SH-SY5Y (cell line): ENCODE measurements around the gene C16orf74.

Experiments
- GATA2 ChIP-seq: IDR thresholded peaks from 2 replicates; pipeline ENCODE4 v1.6.1; 2011; ENCODE audit warnings: mild to moderate bottlenecking, low read depth, low read length
- GATA3 ChIP-seq: IDR thresholded peaks from 2 replicates; pipeline ENCODE4 v1.6.1; 2011; ENCODE audit warnings: low read depth, mild to moderate bottlenecking, low read length, moderate library complexity

The C16orf74 gene

DNA sequence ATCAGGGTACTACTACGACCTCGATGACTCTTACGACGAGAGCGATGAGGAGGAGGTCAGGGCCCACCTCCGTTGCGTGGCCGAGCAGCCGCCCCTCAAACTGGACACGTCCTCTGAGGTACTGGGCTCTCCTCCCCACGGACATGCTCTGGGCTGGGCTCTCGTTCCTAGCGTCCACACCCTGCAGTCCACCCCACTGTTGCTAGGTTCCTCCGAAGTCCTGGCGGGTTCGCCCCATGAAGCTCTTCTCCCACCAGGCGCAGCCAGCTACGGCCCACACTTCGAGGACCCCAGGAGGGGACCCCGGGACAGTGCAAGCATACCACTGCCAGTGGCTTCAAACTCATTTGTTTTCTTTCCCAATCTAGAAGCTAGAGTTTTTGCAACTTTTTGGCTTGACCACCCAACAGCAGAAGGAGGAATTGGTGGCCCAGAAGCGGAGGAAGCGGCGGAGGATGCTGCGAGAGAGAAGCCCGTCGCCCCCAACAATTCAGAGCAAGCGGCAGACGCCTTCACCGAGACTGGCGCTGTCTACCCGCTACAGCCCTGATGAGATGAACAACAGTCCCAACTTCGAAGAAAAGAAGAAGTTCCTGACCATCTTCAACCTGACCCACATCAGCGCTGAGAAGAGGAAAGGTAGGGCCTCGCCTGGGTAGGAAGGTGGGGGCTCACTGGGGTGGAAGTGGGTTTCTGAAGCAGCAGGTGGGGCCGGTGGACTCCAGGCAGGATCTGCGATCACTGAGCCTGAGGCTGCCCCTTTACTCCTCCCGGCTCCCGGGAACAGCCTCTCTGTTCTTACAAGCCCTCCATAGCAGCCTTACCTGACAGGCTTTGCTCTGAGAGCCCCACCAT lies 87.7 kb downstream of the C16orf74 start:
- TF ChIP-seq GATA2 (no peak), GATA3 (no peak)

DNA sequence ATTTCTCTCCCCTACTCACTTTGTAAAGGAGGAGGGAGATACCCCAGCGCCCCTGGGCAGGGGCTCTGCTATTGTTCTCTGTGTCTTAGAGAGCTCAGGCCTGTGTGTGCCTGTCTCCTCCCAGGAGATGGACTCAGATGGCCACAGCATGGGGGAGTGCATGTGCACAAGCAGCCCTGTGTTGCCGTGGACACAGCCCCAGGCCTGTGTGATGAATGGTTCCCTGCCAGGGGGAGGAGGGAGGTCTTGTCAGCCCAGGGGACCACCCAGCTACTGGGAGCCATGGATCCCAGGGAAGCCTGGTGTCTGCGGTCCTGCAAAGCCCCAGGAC lies 88.4 kb downstream of the C16orf74 start:
- TF ChIP-seq GATA2, result no peak
- no peak for TF ChIP-seq GATA3

DNA sequence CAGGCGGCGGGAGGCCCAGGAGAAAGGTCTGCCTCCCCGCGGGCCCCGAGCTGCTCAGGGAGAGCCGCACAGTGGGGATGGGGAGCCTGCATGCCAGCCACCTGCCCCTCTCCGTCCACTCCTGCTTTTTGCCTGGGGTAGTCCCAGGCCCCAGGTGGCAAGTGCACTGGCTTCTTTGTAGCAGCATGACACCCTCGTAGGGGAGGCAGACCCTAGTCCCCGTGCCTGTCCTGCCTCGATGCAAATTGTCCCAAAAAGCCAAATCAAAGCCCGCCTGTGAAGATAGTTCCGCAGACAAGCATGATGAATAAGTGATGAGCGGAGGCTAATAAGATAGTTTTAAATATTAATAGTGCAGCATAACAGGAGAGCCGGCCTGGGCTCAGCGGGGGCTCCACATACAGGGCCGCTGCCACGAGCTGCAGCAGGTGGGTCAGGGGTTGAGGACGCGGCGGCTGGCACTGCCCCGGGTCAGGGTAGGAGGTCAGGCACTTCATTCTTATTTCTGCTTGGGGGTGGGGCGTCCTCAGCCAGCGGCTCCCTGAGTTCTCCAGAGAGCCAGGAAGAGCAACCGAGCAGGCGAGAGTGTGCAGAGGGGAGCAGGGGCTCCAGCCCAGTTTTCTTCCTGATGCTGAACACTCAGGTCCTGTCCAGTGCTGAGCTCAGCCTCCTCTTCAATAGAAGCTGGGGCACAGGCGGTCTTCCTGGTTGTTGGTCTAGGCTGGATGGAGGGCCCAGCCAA lies 89.0 kb downstream of the C16orf74 start:
- TF ChIP-seq GATA3, result no peak
- TF ChIP-seq GATA2, result no peak

DNA sequence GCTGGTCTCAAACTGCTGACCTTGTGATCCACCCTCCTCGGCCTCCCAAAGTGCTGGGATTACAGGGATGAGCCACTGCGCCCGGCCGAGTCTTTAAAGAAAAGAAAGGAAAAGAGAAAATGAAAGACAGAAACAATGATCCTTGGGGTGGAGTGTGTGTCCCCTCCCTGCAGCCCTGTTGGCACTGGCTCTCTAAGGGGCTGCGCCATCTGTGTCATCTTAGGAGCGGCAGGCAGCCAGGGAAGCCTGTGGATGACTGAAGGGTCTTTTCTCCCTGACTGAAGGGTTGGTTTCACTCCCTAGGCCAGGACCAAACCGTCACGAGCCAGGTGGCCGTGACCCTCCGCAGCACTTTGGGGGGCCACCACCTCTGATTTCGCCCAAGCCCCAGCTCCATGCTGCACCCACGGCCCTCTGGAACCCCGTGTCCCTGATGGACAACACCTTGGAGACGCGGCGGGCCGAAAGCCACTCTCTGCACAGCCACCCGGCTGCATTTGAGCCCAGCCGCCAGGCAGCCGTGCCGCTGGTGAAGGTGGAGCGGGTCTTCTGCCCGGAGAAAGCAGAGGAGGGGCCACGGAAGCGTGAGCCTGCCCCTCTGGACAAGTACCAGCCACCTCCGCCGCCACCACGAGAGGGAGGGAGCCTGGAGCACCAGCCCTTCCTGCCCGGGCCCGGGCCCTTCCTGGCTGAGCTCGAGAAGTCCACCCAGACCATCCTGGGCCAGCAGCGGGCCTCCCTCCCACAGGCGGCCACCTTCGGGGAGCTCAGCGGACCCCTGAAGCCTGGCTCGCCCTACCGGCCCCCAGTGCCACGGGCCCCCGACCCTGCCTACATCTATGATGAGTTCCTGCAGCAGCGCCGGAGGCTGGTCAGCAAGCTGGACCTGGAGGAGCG lies 89.8 kb downstream of the C16orf74 start:
- TF ChIP-seq GATA3, result no peak
- no peak for TF ChIP-seq GATA2

DNA sequence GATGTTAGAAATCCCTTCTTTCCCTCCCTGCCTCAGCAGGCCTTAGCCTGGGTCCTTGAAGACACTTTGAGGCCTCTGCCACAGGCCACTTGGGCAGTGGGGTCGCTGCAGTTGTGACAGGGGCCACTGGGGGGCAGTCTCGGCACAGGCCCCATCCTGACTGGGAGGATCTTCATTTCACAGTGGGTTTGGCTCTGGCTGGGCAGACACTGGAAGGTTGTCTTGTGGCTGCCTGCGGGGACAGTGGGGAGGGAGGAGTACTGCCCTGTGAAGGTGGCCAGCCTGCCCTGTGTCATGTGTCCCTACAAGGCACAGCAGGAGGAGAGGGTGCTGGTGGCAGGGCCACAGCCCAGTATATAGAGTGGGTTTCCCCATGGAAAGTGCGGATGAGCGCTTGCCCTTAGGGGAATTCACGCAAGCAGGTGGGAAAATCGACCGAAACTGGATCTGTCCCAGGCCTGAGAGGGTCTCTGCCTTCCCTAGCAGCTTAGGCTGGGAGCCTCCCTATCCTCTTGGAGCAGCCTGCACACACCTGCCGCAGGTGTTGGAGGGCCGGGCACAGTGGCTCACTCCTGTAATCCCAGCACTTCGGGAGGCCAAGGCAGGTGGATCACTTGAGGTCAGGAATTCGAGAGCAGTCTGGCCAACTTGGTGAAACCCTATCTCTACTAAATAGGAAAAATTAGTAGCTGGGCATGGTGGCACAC lies 90.9 kb downstream of the C16orf74 start:
- TF ChIP-seq GATA3, result no peak
- TF ChIP-seq GATA2, result no peak

DNA sequence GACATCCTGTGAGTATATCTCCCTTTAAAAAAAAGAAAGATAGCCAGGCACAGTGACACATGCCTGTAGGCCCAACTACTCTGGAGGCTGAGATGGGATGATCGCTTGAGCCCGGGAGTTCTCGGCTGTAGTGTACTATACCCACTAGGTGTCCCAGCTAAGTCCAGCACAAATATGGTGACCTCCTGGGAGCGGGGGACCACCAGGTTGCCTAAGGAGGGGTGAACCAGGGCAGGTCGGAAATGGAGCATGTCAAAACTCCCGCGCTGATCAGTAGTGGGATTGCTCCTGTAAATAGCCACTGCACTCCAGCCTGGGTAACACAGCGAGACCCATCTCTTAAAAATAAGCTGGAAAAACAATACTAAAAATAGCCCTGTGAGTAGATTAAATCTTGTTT lies 91.6 kb downstream of the C16orf74 start:
- TF ChIP-seq GATA2 (no peak), GATA3 (no peak)

DNA sequence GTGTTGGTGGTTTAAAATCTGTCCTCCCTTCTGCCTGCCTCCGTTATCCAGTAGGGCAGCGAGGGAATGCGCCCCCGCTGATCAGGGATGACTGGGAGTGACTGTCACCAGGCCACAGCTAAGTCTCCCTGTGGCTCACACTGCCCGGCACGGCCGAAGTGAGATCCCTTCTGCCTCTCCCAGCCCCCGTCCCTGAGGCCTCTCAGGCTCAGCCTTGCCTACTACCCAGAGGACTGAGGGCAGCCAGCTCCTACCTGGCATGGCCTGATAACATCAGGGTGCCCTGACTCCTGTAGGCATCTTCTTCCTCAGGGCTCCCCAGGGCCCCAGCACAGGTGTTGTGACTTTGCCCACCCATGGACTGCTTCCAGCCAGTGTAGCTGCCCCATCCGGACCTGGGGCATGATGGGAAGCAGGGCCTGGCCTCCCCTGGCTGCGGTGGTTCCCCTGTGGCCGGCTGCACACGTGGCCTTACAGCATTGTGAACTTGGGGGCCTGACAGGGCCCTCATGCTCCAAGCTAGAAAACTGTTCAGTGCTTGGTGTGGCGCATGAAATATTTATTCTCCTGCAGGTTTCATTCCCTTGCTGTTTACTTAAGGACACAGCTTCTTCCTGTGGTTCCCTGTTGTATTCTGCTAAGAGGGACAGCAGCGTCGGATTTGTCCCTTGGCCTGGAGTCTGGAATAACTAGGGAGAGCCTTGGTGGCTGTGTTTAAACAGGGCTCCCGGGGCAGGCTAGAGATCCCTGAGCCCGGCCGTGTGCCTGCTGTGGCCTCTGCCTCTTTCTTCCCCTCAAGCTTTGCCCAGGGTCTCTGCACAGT lies 92.2 kb downstream of the C16orf74 start:
- no peak for TF ChIP-seq GATA2
- no peak for TF ChIP-seq GATA3

DNA sequence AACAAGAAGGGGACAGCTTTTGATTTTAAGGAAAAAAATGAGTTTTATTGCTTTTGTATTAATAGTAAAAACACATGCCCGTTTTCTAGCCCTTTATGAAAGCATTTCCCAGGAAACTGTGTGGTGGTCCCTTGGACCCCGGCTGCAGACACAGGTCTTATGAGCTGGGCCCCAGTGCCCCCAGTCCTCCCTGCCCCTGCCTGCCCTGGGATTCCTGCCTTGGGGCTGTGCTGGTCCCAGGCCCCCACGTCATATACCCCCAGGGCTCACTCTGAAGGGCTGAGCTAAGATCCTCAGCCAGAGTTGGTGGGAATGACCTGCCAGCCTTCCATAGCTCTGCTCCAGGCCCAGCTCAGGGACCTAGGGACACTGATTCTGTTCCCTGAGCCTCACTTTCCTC lies 92.9 kb downstream of the C16orf74 start:
- TF ChIP-seq GATA3 (no peak), GATA2 (no peak)
